OCI-LY7 (cell line): ENCODE measurements around the gene SPAAR.

Experiments
- EZH2phosphoT487 ChIP-seq: fragments of 200-600 bp; sonication (generic); IDR thresholded peaks from 2 replicates; pipeline ENCODE4 v1.6.1; 2018; ENCODE audit warnings: low read depth, borderline replicate concordance, mild to moderate bottlenecking, mixed run types, antibody characterized with exemption, low read length, moderate library complexity, mixed read lengths
- TF ChIP-seq, protein P1 (sequence below): fragments of 200-600 bp; sonication (generic); conservative IDR thresholded peaks from 2 replicates; pipeline ENCODE4 v1.5.1; 2014; ENCODE audit warnings: mild to moderate bottlenecking, antibody characterized with exemption, low read length, moderate library complexity, mixed read lengths

DNA sequence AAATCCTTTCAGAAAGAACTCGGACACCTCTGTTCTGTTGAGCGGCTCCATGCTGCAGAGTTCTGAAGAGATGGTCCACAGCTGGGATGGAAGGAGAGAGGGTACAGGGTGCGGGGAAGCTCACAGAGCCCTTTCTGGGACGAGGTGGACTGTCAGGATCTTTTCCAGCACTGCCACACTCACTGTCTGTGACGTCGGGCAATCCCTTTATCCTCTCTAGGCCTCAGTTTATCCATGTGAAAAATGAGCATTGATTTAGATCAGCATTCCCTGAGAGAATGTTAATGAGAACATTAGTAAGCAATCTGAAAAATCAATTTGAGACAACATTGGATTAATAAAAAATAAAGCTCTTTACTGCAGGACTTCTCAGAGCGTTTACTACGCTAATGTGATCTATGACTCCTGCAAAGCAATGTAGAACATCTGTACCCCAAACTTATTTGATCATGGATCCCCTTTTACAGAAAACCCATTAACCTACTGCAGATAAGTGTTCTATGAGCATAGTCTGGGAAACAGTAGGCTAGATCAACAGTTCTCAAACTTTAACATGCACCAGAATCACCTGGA is 38.9 kb upstream of the SPAAR start, which contains the start of gene OR13J1:
- TF ChIP-seq, protein P1, sequence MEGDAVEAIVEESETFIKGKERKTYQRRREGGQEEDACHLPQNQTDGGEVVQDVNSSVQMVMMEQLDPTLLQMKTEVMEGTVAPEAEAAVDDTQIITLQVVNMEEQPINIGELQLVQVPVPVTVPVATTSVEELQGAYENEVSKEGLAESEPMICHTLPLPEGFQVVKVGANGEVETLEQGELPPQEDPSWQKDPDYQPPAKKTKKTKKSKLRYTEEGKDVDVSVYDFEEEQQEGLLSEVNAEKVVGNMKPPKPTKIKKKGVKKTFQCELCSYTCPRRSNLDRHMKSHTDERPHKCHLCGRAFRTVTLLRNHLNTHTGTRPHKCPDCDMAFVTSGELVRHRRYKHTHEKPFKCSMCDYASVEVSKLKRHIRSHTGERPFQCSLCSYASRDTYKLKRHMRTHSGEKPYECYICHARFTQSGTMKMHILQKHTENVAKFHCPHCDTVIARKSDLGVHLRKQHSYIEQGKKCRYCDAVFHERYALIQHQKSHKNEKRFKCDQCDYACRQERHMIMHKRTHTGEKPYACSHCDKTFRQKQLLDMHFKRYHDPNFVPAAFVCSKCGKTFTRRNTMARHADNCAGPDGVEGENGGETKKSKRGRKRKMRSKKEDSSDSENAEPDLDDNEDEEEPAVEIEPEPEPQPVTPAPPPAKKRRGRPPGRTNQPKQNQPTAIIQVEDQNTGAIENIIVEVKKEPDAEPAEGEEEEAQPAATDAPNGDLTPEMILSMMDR: no peak
- TF ChIP-seq EZH2phosphoT487: no peak
